CD1c-positive myeloid dendritic cell (primary cell): ENCODE measurements around the gene ACOT7.
A peak's percentile ranks its signal among the peaks of the same experiment; 100 is the strongest.

ENCODE experiments used
- DNase-seq: peaks from one replicate; pipeline ENCODE4 v3.0.0-alpha.2; 2016; ENCODE audit errors: extremely low spot score

ACOT7 gene

DNA sequence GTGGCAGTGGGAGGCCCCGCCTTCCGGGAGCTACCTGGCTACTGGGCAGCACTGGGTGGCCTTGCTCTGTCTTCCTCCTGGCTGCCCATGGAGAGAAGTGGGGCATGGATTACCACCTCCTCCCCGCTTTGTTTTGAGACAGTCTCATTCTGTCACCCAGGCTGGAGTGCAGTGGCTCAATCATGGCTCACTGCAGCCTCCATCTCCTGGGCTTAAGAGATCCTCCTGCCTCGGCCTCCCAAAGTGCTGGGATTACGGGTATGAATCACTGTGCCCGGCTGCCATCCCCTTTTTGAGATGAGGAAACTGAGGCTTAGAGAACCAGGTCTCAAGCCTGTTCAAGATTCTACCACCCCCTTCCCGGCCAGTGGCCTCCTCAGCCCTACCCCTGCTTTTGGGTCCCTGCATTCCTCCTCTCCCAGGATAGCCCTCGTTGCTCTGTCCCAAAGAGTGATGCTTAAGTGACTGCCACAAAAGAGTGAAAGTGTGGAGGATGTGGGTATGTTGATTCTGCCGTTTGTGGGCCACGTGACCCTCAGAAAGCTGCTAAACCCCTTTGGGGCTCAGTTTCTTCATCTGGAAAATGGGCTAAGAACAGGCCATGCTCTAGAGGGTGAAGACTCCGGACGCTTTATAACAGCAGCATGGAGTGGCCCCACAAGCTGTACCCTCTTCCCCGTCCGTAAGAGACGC, 141.7 kb downstream of the ACOT7 start:
- DNase-seq: no peak

- DNase-seq: no peak
These were observed 142.3 kb downstream of the ACOT7 start for GRCh38 chr1:6251233-6251632.

GRCh38 chr1:6249739-6250689, 143.6 kb downstream of the ACOT7 start:
- DNase-seq: no peak

GRCh38 chr1:6248932-6249738, 144.4 kb downstream of the ACOT7 start:
- DNase-seq: peak; percentile 43

DNA sequence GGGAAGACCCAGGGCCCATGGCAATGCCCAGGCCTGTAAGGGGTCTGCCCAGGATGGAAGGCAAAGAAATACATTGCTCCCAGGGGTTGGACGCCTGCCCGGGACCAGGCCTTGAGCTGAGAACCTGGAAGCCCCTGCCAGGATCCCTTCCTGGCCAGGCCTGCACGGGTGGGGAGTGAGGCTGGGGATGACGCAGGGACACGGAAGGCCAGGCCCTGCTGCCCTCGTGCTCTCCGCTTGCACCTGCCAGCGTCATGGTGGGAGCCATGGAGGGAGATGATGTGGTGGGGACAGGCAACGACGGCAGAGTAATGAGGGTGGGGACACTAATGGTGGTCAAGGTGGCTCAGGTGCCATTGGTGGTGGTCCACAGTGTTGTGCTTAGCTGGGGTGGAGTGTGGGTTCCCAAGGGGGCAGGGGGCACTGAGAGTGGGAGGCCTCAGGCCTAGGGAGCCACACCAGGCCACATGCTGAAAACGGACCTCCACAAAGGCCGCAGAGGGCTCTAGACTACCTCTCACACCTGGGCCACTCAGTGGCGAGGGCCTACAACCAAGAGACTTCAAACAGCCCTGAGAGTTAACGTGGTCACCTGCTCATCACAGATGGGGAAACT, 145.3 kb downstream of the ACOT7 start:
- no peak for DNase-seq

GRCh38 chr1:6247651-6248050, 145.9 kb downstream of the ACOT7 start:
- no peak for DNase-seq

DNA sequence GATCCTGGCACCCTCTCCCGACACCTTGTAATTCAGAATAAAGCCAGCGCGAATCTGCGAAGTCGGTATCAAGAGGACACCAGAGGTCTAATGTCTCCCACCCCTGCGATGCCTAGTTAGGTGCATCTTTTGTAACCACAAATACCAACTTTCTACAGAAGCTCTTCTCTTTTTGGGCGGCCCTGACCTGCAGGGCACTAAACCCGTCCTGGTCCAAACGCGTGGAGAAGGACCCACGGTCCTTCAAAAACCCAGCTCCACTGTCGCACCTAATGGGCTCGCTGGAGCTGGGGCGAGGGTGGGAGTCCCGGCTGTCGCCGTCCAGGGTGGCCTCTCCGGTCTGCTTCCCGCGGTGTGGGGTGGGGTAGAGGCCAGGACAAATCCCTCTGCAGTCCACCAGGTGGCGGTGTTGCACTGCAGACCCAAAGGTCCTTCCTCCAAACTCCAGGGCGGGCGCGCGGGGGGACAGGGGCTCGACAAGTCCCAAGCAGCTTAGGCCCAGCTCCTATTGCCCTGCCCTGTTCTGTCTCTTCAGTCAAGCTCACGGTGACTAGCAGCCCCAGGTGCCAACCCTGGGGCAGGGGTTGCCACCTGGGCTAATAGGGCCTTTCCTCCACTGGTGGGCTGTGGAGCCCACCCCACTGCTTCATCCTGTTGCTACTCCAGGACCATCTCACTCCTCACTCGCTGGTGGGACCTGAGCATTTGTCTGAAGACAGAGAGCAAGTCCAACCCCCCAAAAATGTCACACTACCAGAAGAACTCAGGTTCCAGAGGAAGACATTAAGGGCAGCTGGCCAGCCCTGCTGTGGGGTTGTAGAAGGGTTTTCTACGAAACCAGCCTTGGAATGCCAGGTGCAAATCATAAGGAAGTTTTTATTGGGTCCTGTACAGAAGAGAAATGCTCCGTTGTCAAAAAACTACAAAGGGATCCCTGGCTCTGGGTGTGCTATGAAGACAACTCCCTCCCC, 146.8 kb downstream of the ACOT7 start:
- peak; percentile 84 for DNase-seq

DNA sequence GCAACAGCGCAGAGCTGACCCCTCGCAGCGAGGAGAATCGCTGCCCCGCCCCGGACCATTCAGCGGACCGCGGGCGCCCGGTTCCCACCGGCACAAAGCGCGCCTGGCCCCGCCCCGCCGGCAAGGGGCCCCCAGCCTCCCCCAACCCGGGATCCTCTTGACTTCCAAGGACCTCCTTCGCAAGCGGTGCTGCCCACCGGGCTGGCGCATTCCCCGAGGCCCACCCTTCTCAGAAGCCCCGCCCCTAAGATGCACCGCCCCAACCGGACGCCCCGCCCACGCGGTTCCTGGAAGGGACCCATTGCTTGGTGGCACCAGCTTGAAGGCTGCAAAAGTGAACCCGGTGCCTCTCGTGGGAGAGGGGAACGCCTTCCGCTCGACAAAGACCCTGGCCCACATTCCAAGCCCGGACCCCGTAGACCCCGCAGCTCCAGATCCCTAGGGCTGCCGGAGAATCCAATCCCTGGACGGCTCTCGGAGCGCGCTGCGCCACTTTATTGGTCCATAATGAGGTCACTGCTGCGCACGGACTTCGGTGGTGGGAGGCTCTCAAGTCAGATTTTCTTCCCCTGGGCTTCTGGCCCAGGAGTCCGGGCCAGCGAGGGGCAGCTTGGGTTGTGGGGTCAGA, 147.6 kb downstream of the ACOT7 start:
- DNase-seq: no peak

- peak; percentile 91 for DNase-seq
These were observed 148.3 kb downstream of the ACOT7 start for GRCh38 chr1:6245086-6245868.

DNA sequence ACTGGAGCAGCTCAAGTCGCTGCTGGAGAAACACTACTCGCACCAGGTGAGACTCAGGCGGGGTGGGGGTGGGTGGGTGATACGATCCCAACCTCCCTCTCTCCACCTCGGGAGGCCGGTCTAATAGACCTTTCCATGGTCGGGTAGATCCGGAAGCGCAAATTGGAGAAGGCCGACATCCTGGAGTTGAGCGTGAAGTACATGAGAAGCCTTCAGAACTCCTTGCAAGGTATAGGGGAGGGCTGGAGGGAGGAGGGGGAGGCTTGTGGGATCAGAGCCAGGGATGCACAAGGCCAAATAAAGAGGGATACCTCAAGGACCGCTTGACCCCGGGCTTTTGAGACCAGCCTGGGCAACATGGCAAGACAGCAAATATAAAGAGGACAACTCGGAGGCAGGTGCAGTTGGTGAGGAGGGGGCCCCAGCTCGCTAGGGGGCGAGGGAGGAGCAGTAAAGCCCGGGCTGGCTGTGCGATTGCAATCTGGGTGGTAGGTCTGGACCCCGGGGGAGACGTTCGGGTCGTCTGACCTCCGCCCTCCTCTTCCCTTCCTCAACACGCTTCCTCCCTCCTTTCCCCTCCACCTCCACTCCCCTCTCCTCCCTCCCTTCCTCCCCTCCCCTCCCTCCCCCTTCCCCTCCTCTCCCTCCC, 149.0 kb downstream of the ACOT7 start:
- DNase-seq: no peak

GRCh38 chr1:6243993-6244392, 149.6 kb downstream of the ACOT7 start, which contains the start of gene HES3:
HES3 (plus strand) TSS chr1:6244179; CDS start chr1:6244366, 187 bp downstream.
- DNase-seq: no peak

DNA sequence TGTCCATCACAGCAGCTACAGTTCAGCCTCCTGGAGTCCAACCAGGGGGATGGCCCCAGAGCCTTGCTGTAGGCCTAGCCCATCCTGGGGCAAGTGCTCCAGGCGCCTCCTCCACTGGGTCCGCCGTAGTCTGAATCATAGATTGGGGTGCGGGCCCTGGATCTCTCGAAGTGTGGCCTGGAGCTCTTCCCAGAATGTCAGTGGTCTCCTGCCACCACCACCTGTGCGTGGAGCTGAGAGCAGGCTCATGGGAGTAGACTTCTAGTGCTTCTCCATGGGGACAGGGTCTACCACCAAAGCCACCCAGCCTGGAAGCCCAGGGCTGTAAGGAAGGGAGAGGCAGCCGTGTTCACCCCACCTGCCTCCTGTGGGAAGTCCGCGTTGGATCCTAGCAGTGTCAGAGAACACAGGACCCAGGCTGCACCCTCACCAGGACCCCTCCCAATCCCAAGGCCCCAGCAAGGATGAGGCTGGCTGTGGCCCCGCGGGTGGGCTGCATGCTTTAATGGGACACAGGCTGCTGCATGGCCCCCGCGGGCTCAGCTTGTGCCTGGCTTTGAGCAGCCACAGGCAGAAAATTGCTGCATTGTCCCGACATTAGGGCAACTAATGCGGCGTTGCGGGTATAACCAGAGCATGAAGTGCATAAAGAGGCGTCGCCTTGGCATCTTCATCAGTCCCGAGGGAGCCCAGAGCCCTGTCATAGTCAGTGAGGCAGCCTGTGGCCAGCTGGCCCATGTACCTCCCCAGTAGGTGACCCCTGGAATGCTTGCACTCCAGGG, 150.3 kb downstream of the ACOT7 start:
- no peak for DNase-seq

GRCh38 chr1:6241887-6242740, 151.5 kb downstream of the ACOT7 start:
- DNase-seq: no peak

- no peak for DNase-seq
These were observed 152.3 kb downstream of the ACOT7 start for GRCh38 chr1:6241107-6241886.

DNA sequence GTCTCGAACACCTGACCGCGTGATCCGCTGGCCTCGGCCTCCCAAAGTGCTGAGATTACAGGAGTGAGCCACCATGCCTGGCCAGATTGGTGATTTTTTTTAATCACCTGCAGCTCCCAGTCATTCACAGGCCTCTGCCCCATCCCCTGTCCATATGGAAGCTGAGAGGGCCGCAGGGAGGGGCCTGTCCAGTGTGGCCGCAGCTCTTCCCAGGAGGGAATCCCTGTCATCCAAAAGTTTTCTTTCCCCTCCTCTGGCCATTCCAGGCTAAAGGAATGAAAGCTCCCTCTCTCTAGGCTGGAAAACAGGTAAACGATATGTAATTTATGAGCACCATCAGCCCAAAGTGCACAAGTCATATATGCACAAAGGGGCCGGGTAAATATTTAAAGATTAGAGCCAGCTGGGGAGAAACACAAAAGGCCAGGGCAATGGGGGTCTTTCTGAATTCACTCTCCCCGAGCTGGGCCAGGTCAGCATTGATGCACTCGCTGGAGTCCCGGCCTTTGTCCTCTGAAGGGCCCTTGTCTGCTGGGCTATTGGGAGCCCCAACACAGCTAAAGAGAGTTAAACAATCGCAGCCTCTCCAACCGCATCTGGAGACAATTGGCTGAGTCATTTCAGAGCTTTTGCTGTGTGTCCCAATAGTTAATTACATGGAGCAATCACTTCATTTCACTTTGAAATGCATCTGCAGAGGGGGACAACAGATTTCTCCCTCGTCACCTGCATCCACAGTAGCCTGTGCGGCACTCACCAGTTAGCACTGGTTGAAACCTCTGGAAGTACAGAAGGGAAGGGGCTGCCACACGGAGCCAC, 153.4 kb downstream of the ACOT7 start:
- no peak for DNase-seq
